Lung (tissue), 12 donors: Measurements from ENCODE around the gene PROCA1. TPM values are rescaled to one million over a fixed set of nuclear protein-coding genes. Genes with fewer than 3 reads are reported as not detected.

Experiments used
- ATAC-seq: fragments of 200-7000 bp; cut with Tn5 transposase; one replicate; pipeline ENCODE4 v1.9.1; 2020; ENCODE audit warnings: moderate number of reproducible peaks; ENCODE audit not compliant: insufficient read depth, low FRiP score
- DNase-seq, 3 donors: peaks; one replicate each; pipeline ENCODE4 v3.0.0-alpha.2; 2013 to 2017
- H3K27ac ChIP-seq, 2 donors: one replicate each; pipeline ENCODE4 v1.5.1; 2013; ENCODE audit warnings: mild to moderate bottlenecking in 2 of 2, moderate library complexity in 2 of 2, control low read depth in 1 of 2, inconsistent platforms in 1 of 2, low read depth in 1 of 2, low read length in 1 of 2
- H3K27me3 ChIP-seq, 3 donors: one replicate each; pipeline ENCODE4 v1.5.1; 2013; ENCODE audit warnings: low read length in 2 of 3; ENCODE audit not compliant: control insufficient read depth in 3 of 3, insufficient read depth in 3 of 3
- H3K36me3 ChIP-seq, 4 donors: one replicate each; pipeline ENCODE4 v1.5.1; 2013; ENCODE audit warnings: low read length in 4 of 4, mild to moderate bottlenecking in 1 of 4, moderate library complexity in 1 of 4; ENCODE audit not compliant: control insufficient read depth in 4 of 4, insufficient read depth in 4 of 4
- H3K4me1 ChIP-seq, 5 donors: one replicate each; pipeline ENCODE4 v1.5.1; 2013; ENCODE audit warnings: low read length in 5 of 5, mild to moderate bottlenecking in 2 of 5, moderate library complexity in 1 of 5; ENCODE audit not compliant: control insufficient read depth in 5 of 5, insufficient read depth in 5 of 5
- H3K4me3 ChIP-seq: one replicate; pipeline ENCODE4 v1.5.1; 2013; ENCODE audit warnings: mild to moderate bottlenecking, control low read depth, moderate library complexity
- H3K9ac ChIP-seq, 2 donors: one replicate each; pipeline ENCODE4 v1.5.1; 2013; ENCODE audit warnings: low read length in 2 of 2, control low read depth in 1 of 2; ENCODE audit not compliant: insufficient read depth in 1 of 2
- H3K9me3 ChIP-seq, 4 donors: one replicate each; pipeline ENCODE4 v1.5.1; 2013; ENCODE audit warnings: low read length in 3 of 4, mild to moderate bottlenecking in 1 of 4, moderate library complexity in 1 of 4; ENCODE audit not compliant: control insufficient read depth in 4 of 4, insufficient read depth in 3 of 4
- whole genome bisulfite sequencing, 2 donors: extraction: QIAGEN DNeasy Blood & Tissue Kit; methylation state at CpG; one replicate each; pipeline ENCODE4 v1.1.7; 2013; 5-methylcytosine and 5-hydroxymethylcytosine counted together
- polyA plus RNA-seq, 2 donors: library from polyadenylated mRNA; stranded (reverse); fragments of 200-250 nt; gene quantifications; one replicate each; pipeline ENCODE4 v1.2.1, GENCODE V29; 2013
- total RNA-seq, 2 donors: library from RNA; depleted of rRNA in 1 of 2; stranded (reverse); fragments of >200 nt in 1 of 2; gene quantifications; one replicate each; pipeline ENCODE4 v1.2.1, GENCODE V29; 2014 to 2021
- TF ChIP-seq, protein P1 (sequence below): IDR thresholded peaks from 2 replicates; pipeline ENCODE4 v1.5.1; 2012; ENCODE audit warnings: mild to moderate bottlenecking; ENCODE audit errors: control extremely low read depth, extremely low read depth
- donor health status: control.
- donor health status: control.
- donor health status: Bipolar disorder and iron deficiency.
- donor health status: healthy.
- donor health status: DM: yes; HTN: yes; CAD: no.

Gene PROCA1
- total and polyA plus RNA-seq, 4 donors, result 1.2 to 3.7 (median 2.7) TPM

DNA sequence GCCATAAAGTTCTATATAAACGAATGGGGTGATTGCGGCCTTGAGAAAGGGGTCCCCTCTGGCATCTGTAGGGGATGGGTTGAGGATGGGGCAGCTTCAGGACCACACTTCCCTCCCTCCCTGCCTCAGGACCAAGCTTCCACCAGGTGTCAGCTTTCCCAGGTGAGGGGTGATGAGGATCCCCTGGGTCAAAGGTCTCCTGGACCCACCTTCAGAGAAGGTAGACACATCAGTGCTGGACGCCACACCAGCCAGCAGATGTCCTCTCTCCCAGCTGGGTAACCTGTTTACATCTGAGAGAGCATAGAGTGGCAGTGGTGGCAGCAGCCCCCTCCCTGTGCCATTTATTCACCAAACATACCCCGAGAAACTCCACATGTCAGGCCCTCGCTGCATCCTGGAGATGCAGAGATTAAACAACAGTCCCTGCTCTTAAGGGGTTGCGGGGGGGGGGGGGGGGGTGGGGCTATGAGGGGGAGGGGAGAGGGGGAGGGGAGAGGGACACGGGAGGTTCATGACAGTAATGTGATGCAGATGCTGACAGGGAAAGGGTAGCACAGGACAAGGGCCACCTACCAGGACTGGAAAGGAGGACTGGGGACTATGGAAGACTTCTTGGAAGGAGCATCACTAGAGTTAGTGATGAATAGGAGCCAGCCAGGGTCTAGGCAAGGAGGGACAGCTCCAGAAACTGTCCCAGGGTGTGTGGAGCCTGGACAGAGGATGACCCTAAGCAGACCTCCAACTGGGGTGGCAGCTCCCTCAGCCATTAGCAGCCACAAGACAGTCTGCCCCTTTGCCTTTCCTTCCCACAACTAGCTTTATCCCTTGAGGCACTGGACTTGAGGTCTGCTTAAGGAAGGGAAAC lies 5.0 kb downstream of the PROCA1 start:
- 69 to 79% methylated on average over 6 to 7 of the region's 7 CpGs for WGBS, 2 donors
- Histone ChIP-seq H3K9ac (no peak overlapping the region), H3K27ac (no peak overlapping the region), H3K4me1 (peaks cover 0 to 8% (median 0%) of the 10 kb centered on the region in 5 donors), H3K4me3 (no peak overlapping the region), H3K27me3 (no peaks in the 10 kb centered on the region), H3K36me3 (peaks cover 6 to 31% (median 10%) of the 10 kb centered on the region in 4 donors), H3K9me3 (no peaks in the 10 kb centered on the region)
- TF ChIP-seq, protein P1, sequence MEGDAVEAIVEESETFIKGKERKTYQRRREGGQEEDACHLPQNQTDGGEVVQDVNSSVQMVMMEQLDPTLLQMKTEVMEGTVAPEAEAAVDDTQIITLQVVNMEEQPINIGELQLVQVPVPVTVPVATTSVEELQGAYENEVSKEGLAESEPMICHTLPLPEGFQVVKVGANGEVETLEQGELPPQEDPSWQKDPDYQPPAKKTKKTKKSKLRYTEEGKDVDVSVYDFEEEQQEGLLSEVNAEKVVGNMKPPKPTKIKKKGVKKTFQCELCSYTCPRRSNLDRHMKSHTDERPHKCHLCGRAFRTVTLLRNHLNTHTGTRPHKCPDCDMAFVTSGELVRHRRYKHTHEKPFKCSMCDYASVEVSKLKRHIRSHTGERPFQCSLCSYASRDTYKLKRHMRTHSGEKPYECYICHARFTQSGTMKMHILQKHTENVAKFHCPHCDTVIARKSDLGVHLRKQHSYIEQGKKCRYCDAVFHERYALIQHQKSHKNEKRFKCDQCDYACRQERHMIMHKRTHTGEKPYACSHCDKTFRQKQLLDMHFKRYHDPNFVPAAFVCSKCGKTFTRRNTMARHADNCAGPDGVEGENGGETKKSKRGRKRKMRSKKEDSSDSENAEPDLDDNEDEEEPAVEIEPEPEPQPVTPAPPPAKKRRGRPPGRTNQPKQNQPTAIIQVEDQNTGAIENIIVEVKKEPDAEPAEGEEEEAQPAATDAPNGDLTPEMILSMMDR, result no peak
- DNase-seq (no peak), ATAC-seq (no peak)

DNA sequence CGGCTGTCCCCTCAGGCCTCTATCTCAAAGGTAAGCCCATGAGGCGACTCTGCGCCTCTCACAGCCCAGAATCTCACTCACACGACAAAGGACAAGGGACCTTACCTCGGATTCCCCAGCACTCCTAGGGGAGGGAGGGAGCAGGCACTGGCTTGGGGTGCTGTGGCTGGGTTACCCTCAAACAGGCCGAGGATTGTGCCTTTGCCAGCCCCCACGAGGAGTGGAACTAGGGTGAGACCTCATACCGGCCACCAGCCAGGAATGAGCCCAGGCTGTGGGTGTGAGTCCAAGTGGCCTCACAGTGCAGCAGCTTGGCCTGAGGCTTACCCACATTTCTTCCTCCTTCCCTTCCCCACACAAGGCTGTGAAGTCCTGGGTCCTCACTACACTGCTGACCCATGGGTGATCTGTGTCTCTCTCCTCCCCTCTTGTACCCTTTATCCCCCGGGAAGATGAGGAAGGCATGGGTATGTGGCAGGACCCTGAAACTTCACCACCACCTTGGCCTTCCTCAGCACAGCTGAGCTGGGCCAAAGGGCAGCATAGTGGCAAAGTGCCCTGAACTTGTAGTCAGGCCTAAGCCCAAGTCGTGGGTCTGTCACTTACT lies 5.9 kb downstream of the PROCA1 start:
- Histone ChIP-seq H3K27me3 (no peaks in the 10 kb centered on the region), H3K36me3 (peaks cover 9 to 40% (median 17%) of the 10 kb centered on the region in 4 donors), H3K4me3 (no peak overlapping the region), H3K4me1 (peaks cover 0 to 5% (median 0%) of the 10 kb centered on the region in 5 donors), H3K9me3 (no peaks in the 10 kb centered on the region), H3K9ac (no peak overlapping the region), H3K27ac (no peak overlapping the region)
- WGBS, 2 donors, result 88 to 89% methylated on average over 10 of the region's 10 CpGs
- TF ChIP-seq, protein P1, result no peak
- no peak for ATAC-seq
- no peak for DNase-seq

DNA sequence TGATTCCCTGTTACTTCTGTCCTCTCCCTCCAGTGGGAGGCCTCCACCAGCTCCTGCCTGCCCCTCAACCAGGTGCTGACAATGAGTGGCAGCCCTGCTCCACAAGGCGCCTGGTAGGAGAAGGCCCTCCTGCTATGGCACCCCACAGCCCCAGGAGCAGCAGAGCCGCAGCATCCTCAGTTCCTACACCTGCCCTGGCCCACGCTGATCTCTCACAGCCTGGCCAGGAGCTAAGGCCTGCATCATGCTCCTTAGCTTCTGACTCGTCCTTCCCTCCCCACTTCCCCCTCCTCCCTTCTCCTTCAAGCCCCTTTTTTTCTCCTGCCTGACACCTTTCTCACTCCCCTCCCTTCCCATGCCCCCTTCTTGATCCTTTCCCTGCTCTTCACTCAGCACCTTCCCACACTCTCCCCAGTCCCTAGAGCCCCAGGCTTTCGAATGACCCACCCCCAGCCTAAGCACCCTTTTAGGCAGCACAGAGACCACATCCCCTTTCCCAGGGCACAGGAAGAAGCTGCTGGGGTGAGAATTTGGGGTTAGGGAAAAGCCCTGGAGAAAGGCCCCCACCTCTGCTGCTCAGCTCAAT lies 6.5 kb downstream of the PROCA1 start:
- Histone ChIP-seq H3K9ac (no peak overlapping the region), H3K4me3 (no peak overlapping the region), H3K36me3 (peaks cover 14 to 47% (median 23%) of the 10 kb centered on the region in 4 donors), H3K4me1 (no peaks in the 10 kb centered on the region), H3K9me3 (no peaks in the 10 kb centered on the region), H3K27ac (no peak overlapping the region), H3K27me3 (no peaks in the 10 kb centered on the region)
- TF ChIP-seq, protein P1, result no peak
- ATAC-seq, result no peak
- DNase-seq, result no peak
- WGBS, 2 donors, result 84% methylated on average over 5 of the region's 5 CpGs
